HG03103 (cell line): Measurements from ENCODE around the gene DZIP1.

Source experiments
- ATAC-seq: cut with Tn5 transposase; IDR thresholded peaks from one replicate; pipeline ENCODE4 v1.9.1; 2021; ENCODE audit warnings: low read depth; ENCODE audit not compliant: unreplicated experiment

DZIP1 gene

GRCh38 chr13:95553581-95554385, 90.7 kb downstream of the DZIP1 start:
- no peak for ATAC-seq

- ATAC-seq = no peak
These were observed 91.7 kb downstream of the DZIP1 start, which contains the start of gene CLDN10 for GRCh38 chr13:95552539-95553441. Gene CLDN10 (plus strand): TSS chr13:95552720. CDS start chr13:95552754, 34 bp downstream.

- no peak for ATAC-seq
These were observed 92.3 kb downstream of the DZIP1 start for GRCh38 chr13:95552208-95552538.

- ATAC-seq = no peak
These were observed 96.9 kb downstream of the DZIP1 start for GRCh38 chr13:95547531-95548167.

DNA sequence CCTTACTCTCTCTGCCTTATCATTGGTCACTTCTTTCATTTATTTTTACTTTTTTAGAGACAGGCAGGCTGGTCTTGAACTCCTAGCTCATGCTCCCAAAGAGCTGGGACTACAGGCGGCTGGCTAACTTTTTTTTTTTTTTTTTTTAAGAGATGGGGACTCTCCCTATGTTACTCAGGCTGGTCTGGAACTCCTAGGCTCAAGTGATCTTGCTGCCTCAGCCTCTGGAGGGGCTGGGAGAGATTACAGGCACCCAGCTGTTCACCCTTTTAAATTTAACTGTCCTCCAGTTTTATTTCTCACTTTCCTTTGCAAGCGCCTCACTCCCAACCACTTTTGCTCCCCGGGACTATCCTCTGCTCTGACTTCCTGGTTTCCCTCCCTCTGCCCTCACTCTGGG, 97.6 kb downstream of the DZIP1 start:
- ATAC-seq = no peak

- no peak for ATAC-seq
These were observed 100.2 kb downstream of the DZIP1 start for GRCh38 chr13:95544293-95544692.

- no peak for ATAC-seq
These were observed 102.5 kb downstream of the DZIP1 start for GRCh38 chr13:95541911-95542474.

DNA sequence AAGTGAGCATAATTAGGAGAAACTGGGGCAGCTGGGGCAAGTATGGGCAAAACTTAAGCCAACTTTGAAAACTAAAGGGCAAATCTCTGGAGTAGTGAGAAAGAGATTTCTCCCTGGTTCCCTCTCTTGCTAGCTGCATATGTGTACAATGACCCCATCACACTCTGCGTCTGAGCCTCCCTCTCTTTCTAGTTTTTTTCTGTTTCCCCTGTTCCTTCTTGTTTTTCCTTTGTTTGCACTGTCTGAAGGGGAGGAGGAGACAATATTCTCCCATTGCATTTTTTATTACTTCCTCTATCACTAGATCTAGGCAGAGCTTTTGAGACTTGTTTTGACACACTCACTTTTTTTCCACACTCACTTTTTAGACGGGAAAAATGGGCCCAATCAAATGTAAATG, 103.2 kb downstream of the DZIP1 start:
- ATAC-seq = no peak

DNA sequence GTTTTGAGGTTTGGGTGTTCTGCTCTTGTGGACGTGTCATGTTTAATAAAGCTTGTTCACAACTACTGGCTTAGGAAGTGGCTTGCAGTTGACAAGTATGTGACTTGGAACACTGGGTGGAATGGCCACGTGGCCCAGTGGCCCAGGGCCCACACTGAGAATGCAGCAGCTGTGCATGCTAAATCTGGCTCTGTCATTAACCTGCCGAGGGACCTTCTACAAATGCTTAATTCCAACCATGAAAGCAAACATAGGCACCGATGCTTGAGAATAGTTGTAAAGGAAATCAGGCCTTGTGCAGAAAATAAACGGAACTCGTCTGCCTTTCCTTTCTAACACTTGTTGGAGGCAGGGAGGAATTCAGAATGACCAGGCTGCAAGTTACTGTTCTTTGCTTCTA, 103.6 kb downstream of the DZIP1 start:
- ATAC-seq = no peak

- ATAC-seq = no peak
These were observed 107.8 kb downstream of the DZIP1 start for GRCh38 chr13:95536632-95537241.

- ATAC-seq = no peak
These were observed 109.3 kb downstream of the DZIP1 start for GRCh38 chr13:95535243-95535642.

DNA sequence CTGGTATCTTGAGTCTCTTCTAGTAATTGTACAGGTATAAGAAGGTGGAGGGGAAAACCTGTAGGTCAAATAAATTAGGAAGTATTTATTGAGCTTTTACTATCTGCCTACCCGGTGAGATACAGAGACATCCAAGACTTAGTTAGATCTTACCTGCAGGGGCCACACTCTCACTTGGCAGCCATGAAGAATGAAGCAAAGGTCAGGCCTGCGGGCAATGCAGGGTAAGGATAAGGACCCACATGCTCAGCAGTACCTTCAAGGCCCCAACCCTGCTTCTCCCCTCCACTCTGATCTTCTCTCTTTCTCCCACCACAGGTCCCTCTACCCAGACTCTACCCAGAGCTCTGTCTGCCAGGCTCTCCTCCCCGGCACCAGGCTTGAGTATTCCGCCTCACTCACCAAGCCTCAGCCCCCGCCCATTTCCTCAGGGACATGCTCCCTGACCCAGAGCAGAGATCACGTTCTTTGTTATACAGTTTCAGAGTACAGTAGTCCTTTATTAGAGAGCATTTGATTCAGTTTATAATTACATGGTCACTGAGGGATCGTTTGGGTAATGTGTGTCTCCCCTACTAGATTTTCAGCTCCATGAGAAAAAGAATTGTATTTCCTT, 110.9 kb downstream of the DZIP1 start:
- no peak for ATAC-seq

- ATAC-seq = no peak
These were observed 114.3 kb downstream of the DZIP1 start for GRCh38 chr13:95530178-95530577.
